Measurements from ENCODE around the gene ANKRD11.
"Not testable (repeated sequence)": the region's sequence is repeated elsewhere in the genome, so short reads cannot be mapped to it uniquely, and the experiment has no call there.

The ANKRD11 gene

DNA sequence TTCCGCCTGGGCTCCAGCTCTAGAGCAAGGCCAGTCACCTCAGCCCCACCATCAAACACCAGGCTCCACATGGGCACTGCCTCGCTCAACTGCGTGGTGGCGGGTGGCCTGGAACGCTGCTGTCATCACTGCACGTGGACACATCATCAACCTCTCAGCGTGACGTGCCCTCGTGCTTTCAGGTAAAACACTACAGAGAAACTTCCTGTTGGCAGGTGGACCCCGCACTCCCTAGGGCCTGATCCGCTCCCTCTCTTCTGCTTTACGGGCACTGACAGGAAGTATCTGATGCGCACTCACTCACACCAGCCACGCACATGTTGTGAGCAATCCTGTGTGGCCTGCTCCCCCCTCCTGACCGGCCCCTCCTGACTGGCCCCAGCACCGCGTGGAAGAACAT is 87.4 kb downstream of the ANKRD11 start:
- no peak for DNase-seq (ENCODE audit: low read depth)

- no peak for DNase-seq (ENCODE audit: low read depth)
These were observed 88.5 kb downstream of the ANKRD11 start for GRCh38 chr16:89401641-89402445.

- no peak for DNase-seq (ENCODE audit: low read depth)
These were observed 89.2 kb downstream of the ANKRD11 start for GRCh38 chr16:89401205-89401604.

- no peak for DNase-seq (ENCODE audit: low read depth)
These were observed 89.6 kb downstream of the ANKRD11 start for GRCh38 chr16:89400740-89401139.

DNA sequence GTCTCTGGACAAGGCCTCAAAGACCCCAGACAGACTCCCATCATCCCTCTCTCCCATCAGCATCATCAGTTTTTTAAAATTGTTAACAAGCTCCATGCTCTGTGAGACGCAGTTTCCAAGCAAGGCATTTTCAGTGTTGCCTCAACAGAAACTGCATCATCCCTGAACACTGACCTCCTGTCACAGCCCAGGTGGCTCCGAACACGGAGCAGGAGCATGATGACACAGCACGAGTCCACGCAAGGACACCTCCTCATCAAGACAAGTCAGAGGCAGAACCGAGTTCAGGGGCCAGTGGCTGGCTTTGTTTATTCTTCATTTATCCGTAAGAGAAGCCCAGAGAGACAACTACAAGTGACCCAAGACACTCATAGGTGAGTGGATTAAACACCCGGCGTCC is 91.4 kb downstream of the ANKRD11 start:
- no peak for DNase-seq (ENCODE audit: low read depth)

GRCh38 chr16:89397331-89397861 is 93.0 kb downstream of the ANKRD11 start:
- DNase-seq (ENCODE audit: low read depth), result no peak

DNA sequence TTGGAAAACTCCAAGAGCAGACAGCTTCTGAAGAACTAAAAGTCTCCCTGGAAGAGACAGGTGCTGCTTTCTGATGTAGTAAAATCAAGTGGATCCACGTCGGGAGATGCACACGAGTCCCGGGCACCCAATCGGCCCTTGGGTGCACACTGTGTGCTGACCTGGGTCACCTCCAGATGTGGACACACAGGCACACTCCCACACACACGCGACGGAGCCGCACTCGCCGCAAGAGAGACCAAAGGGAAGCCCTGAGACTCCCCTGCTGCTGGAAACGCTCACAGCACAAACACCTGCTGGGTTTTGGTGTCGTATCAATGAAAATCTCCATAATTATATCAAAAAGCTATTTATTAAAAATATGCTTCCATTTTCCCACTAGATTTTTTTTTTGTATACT is 94.2 kb downstream of the ANKRD11 start:
- no peak for DNase-seq (ENCODE audit: low read depth)

DNA sequence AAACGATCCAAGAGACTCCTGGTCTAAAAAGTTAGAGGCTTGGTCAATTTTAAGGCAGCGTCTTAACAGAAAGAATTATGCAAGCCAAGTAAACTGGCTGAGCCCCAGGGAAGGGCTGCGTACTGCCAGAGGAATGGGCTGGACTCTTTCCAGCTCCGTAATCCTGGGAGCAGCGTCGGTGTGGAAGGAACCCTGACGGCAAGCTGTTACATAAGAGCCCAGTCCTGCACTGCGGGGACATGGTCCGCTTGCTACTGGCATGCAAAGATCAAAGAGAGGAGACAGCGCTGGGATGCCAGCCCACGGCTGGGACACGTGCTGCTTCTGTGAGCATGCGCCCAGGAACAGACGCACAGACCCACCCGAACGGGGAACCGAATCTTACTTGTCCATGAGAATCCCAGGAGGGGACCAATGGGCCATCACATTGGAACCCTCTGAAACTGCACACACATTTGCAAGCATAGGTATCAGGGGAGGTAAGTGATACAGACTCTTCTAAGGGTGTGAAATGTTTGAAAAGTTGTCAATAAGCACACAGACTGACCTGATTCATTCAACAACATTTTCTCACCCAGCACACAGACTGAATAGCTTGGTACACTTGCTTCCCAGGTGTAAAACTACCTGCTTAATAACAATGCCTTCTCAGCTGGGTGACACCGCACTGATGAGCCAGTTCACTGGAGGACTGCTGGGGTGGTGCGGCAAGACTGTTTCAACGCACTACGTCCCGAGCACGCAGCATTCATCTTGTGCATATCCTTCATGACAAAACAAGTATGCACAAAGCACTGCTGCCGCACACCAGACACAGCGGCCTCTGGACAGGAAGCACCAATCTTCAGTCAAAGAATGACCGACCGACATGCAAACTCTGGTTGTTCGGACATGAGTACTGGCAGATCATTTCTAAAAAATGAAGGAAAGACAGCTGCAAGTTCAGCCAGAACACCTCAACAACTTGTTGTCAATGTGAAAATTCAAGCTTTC is 94.9 kb downstream of the ANKRD11 start:
- DNase-seq (ENCODE audit: low read depth), result peak; percentile 97

- DNase-seq (ENCODE audit: low read depth), result no peak
These were observed 96.5 kb downstream of the ANKRD11 start for GRCh38 chr16:89393738-89394406.

DNA sequence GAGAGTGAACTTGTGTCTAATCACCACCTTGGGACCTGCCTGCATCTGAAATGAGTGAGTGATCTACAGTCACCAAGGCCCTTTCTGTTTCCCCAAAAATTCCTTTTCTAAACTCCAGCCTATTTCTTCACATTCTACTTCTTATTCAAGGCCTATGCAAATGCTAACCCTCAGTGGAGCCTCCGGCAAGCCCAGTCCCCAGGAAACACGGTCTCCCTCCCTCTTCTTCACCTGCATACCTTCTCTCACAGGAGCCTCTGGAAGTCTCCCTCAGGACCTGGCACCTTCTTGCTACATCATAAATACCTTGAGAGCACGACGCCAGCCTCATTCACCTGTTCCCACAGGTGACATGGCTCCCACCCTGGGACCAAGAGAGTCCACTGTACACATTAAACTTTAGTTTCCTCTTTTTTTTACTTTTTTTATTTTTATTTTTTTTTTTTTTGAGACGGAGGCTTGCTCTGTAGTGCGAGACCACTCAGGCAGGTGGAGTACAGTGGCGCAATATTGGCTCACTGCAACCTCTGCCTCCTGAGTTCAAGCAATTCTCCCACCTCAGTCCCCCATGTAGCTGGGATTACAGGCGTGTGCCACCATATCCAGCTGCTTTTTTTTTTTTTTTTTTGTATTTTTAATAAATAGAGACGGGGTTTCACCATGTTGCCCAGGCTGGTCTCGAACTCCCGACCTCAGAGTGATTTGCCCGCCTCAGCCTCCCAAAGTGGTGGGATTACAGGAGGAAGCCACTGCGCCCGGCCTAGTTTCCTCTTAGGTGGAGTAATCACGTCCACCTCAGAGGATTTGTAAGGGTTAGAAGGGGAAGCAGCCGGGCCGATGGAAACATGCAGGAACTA is 97.3 kb downstream of the ANKRD11 start:
- DNase-seq (ENCODE audit: low read depth), result no peak

GRCh38 chr16:89390224-89390583 is 100.2 kb downstream of the ANKRD11 start:
- not testable (repeated sequence) for DNase-seq (ENCODE audit: low read depth)

DNA sequence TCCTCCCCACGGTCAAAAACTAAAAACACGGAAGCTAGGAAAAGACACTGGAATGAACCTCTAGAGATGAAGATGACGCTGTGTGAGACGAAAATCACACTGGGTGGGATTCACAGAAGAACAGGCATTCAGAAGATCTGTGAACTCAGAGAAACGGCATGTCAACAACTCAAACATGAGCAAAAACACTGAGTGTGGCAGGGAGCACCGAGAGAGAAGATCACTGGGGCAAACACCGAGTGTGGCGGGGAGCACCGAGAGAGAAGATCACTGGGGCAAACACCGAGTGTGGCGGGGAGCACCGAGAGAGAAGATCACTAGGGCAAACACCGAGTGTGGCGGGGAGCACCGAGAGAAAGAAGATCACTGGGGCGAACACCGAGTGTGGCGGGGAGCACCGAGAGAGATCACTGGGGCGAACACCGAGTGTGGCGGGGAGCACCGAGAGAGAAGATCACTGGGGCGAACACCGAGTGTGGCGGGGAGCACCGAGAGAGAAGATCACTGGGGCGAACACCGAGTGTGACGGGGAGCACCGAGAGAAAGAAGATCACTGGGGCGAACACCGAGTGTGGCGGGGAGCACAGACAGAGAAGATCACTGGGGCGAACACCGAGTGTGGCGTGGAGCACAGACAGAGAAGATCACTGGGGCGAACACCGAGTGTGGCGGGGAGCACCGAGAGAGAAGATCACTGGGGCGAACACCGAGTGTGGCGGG is 100.7 kb downstream of the ANKRD11 start:
- DNase-seq (ENCODE audit: low read depth), result not testable (repeated sequence)

DNA sequence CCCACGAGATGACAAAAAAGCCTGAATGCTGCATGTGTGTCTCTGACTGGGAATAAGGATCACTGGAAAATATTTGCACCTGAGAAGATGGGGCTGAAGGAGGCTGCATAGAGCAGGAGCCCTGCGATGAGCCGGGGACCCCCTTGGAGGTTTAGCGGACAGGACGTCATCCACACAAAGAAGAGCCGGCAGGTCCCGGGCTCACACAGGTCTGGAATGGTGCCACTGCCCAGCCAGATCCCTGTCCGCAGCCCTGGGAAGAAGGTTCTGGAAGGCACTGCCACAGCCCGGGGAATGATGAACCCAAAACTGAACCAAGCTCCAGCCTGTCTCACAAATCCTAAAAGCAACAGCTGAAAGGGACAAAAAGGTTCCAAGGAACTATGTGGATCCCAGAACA is 101.8 kb downstream of the ANKRD11 start:
- DNase-seq (ENCODE audit: low read depth), result no peak

DNA sequence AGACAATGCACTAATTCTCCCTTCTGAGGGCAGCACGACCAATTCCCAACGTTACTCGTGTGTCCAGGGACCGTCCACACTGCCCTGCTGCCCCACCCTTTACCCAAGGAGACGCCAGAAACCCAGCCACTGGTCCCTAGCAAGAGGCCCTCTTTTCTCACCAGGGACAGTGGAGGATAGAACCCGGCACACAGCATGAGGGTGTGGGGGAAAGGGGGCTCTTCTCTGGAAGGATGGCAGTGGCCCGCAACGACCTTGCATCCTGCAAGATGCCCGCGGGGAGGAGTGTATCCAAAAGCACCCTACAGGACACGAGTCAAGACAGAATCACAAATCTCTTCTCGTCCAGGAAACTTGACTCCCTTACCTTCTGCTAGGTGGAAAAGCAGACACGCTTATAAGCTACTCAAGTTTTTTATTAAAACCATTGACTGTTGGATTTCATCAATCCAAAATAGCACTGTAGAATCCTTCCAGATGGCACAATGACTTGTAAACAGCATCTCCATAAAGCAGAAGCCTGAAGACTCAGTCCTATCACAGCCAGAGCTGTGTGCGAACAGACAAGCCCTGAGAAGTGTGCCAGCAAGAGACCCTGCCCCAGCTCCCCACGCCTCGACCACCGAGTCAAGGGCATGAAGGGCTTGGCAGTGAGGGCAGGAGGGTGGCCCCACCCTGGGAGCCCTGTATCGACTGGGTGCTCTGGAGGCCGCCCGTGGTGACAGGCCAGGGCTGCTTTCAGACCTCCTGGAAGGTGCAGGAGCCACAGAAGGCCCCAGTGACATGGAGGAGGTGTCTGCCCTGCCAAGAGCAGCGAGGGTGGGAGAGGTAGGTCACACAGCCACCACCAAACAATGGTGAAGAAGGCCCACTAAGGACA is 103.8 kb downstream of the ANKRD11 start:
- no peak for DNase-seq (ENCODE audit: low read depth)

DNA sequence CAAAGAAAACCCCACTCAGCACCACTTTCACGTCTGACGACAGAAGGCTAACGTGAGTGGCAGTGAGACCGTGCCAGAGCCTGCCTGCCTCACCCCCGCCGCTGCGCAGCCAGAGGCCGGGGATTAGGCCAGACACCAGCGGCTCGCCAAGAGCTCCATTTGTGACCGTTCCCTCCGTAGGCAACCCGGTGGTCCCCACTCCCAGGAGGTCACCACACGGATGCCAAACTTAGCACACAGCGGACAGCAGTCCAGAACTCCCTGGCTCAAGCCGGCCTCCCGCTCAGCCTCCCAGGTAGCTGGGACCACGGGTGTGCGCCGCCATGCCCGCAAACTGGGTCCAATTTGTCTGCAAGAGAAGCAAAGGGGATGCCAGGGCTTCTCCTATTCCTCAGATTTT is 104.6 kb downstream of the ANKRD11 start:
- DNase-seq (ENCODE audit: low read depth), result no peak

- no peak for DNase-seq (ENCODE audit: low read depth)
These were observed 106.1 kb downstream of the ANKRD11 start for GRCh38 chr16:89384282-89384681.

DNA sequence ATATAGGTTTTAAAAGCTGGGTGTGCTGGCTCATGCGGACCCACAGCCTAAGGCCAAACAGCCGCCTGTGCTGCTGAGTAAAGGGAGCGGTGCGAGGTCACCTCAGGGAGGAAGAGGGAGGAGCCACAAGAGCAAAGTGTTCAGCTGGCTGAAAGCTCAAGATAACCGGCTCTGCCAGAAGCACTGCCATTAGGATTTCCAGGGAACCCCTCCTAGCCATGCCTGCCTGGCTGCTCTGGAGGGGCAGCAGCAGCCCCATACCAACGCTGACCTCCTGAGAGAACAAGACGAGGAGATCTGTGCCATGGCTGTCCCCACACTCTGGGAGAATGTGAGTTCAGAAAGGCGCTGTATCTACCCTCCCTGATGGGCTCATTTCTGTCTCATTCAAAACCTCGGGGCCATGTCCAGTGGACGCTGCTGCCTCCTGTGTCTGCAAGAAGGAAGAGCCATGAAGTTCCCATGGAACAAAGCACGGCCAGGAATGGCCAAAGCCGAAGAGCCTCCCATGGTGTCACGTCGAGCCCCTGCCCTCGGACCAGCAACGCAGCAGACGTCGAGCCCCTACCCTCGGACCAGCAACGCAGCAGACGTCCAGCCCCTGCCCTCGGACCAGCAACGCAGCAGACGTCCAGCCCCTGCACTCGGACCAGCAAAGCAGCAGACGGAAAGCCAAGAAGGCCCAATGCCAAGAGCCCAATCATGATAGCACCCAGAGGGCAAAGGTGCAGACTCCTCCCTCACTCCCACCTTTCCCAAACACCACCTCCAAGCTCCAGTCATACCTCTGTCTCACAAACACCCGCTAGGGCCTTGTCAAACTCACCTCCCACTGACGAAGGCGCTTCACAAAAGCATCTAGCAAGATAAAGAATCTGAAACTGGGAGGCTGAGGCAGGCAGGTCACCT is 107.0 kb downstream of the ANKRD11 start:
- DNase-seq (ENCODE audit: low read depth), result peak; percentile 64

DNA sequence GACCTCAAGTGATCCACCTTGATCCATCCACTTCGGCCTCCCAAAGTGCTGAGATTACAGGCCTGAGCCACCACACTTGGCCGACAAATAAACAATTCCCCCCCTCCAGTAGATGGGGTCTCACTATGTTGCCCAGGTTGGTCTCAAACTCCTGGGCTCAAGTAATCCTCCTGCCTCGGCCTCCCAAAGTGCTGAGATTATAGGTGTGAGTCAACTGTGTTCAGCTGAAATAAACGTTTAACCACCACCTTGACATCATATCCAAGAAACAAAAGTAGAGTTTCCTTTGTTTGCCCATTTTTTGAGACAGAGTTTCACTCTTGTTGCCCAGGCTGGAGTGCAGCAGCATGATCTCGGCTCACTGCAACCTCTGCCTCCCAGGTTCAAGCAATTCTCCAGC is 107.8 kb downstream of the ANKRD11 start:
- not testable (repeated sequence) for DNase-seq (ENCODE audit: low read depth)

Data from amniotic epithelial cell (primary cell).